GM19035 (cell line): ENCODE results near the gene TXNDC11.

ENCODE experiments used
- ATAC-seq: cut with Tn5 transposase; IDR thresholded peaks from one replicate; pipeline ENCODE4 v1.9.1; 2021; ENCODE audit not compliant: unreplicated experiment

The TXNDC11 gene

DNA sequence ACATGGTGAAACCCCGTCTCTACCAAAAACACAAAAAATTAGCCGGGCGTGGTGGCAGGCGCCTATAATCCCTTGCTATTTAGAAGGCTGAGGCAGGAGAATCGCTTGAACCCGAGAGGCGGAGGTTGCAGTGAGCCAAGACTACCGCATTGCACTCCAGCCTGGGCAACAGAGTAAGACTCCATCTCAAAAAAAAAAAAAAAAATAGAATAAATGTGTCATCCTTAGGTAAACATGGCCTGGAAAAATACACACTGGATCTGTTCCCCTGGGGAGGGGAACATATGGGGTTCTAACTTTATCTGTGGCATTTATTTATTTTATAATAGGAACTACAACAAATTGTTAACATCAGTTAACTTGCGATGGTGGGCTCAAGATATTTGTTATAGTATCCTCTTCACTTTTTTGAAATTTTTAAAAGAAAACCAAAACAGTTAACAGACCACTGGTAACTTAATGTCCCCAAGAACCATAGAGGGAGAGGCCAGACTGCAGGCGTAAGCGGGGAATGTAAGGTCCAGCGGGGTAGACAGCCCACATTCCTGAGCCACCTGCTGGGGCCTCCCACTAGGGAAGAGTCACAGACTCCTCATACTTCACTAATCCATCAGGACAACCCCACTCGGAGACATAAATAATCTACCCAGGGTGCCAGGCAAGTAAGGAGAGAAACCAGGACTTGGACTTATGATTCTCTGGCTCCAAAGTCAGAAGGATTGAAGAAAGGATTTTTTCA is 12.5 kb upstream of the TXNDC11 start:
- no peak for ATAC-seq

DNA sequence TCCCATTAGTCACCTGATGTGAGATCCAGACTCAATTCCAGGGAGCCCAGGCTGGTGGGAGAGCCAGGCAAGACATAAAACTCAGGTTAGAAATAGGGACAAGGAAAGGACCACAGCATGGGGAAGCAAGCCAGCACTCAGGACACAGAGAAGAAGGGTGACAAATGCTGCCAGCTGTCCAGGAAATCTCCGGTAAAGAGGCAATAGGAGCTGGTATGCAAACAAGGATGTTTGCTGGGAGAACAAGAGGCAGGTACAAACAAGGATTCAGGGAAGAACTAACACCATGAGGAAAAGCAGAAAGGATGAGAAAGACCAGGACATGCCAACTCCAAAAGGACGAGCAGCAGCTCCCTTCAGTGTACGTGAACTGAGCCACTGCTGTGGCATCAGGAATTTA is 10.2 kb upstream of the TXNDC11 start:
- no peak for ATAC-seq

DNA sequence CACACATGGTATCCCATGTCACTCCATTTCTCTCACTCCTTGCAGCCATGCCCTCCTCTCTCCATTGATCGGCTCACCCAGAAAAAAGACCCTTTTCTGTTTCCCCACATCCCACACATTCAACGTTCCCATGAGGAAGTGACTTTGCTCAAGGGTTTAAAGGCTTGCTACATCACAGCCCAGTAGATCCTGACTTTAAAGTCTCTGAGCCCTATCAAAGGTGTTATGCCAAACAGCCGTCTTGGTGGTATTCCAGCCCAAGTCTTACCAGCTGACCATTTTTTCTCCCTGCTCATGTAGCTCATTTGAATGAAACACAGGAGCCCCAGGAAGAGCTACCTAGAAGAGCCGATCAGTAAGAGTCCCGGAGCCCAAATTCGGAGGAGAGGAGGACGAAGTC is 7.4 kb upstream of the TXNDC11 start:
- no peak for ATAC-seq

DNA sequence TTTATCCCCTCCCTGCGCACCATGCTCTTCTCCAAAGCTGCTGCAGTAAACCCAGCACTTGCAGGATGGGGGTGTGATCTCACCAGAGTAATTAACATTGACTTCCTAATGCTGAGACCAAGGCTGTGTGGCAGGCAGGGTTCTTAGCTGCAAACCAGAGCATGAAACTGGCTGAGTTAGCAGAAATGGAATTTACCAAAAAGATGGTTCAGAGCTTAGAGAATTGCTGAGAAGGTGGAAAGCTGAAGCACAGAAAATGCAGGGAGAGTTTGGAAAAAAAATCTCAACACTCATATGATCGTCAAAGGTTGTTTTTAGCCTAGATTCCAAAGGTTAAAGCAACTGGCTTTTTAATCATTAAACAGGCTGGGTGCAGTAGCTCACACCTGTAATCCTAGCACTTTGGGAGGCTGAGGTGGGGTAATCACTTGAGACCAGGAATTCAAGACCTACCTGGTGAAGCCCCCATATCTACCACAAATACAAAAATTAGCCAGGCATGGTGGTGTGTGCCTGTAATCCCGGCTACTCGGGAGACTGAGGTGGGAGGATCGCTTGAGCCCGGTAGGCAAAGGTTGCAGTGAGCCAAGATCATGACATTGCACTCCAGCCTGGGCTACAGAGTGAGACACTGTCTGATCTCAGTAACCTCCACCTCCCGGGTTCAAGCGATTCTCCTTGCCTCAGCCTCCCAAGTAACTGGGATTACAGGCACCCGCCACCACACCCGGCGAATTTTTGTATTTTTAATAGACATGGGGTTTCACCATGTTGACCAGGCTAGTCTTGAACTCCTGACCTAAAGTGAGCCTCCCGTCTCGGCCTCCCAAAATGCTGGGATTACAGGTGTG is 6.0 kb upstream of the TXNDC11 start:
- no peak for ATAC-seq

DNA sequence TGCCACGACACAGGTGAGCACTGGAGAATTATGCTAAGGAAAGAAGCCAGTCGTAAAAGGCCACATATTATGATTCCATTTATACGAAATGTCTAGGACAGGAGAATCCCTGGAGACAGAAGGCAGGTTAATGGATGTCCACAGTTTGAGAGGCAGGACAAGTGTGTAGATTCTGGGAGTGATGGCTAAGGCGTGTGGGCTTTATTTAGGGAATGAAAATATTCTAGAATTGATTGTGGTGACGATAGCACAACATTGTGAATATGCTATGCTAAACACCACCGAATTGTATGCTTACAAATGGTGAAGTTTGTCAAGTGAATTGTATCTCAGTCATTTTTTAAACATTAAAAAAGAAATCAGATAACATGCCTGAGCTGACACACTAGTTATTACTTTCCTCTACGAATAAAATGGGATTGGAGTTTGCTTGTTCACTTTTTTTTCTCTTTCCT is 5.3 kb upstream of the TXNDC11 start:
- no peak for ATAC-seq

DNA sequence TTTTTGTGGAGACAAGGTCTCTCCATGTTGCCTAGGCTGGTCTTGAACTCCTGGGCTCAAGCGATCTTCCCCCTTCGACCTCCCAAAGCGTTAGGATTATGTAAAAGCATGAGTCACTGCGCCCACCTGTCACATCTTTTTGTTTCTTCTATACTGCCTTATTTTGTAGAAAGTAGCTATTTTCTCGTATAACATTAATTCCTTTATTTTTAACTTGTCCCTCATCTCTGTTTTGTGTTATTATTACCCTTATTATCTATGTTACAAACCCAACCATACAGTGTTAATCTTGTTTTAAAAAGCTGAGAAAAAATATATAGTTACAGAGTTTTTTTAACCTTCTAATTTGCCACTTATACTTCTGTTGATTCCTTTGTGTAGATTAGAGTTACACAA is 1.4 kb upstream of the TXNDC11 start:
- ATAC-seq: no peak

DNA sequence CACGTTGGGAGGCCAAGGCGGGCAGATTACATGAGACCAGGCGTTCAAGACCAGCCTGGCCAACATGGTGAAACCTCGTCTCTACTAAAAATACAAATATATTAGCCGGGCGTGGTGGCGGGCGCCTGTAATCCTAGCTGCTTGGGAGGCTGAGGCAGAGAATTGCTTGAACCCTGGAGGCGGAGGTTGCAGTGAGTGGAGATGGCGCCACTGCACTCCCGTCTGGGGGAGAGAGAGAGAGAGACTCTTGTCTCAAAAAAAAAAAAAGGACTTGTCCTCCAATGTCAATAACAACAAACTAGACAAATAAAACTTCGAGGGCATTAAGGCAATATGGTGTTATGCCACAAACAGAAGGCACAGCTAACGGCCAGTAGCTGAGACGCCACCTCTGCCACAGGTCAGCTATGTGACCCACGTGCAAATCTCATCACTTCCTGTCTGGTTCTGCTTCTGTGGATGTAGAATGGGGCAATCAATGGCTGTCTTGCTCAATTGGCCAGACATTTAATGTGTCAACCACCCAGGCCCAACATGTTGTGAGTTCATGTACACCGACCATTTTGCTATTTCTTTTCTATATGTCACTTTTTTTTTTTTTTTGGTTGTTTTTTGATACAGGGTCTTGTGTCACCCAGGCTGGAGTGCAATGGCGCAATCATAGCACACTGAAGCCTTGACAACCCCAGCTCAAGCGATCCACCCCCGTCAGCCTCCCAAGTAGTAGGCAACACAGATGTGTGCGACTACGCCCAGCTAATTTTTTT is 834 bp upstream of the TXNDC11 start:
- no peak for ATAC-seq

DNA sequence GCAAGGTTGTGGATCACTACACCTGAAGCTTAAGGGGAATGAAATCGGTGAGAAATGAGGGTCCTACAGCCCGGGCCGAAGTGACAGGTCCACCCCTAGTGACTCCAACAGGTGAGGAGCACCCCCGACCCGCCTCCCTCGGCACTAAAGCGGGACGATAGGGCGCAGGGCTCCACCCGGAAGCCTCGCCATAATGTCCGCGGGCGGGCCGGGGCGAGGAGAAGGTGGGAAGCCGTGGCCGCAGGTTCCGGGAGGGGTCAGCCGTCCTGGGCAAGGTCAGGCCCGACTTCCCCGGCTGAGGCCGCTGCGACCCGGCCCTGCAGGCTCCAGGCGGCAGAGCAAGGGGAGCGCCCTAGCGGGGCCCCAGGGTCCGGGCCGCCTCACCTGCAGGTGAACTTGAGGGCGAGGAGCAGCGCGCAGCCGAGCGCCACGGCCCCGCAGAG is 543 bp downstream of the TXNDC11 start:
- no peak for ATAC-seq

DNA sequence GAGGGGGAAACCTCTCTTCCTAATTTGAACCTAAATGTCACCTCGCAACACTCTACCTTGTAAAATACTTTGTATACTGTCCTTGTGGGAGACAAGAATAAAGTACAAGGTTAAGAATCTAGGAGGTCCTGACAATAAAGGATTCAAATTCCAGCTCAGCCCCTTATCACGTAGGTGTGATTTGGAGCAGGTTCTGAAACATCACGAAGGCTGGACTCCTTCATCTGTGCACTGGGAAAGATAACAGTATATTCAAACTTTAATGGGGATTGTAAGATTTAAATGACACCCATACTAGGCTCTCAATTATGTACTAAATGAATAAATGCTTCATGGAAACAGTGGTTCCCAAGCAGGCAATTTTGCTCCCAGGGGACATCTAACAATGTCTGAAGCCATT is 2.1 kb downstream of the TXNDC11 start:
- ATAC-seq: no peak

DNA sequence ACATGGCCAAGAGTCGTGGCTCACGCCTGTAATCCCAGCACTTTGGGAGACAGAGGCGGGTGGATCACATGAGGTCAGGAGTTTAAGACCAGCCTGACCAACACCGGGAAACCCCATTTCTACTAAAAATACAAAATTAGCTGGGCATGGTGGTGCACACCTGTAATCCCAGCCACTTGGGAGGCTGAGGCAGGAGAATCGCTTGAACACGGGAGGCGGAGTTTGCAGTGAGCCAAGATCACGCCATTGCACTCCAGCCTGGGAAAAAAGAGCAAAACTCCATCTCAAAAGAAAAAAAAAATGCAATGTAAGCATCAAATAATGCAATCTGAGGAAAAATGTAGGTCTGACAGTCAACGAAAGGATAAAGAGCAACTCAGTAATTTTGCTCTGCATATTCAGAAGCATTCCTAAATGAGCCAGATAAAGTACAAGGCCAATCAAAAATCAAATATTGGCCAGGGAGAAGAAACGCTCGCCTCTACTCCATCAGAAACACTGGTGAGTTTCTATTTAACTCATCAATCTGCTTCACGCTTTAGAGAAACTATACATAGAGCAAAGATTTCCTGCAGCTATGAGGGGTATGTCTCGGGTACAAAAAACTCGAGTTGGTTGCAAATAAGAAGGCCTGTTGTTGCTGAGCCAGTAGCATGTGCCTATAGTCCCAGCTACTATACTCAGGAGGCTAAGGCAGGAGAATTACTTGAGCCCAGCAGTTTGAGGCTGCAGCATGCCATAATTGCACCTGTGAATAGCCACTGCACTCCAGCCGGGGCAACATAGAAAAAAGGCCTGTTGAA is 3.7 kb downstream of the TXNDC11 start:
- no peak for ATAC-seq

DNA sequence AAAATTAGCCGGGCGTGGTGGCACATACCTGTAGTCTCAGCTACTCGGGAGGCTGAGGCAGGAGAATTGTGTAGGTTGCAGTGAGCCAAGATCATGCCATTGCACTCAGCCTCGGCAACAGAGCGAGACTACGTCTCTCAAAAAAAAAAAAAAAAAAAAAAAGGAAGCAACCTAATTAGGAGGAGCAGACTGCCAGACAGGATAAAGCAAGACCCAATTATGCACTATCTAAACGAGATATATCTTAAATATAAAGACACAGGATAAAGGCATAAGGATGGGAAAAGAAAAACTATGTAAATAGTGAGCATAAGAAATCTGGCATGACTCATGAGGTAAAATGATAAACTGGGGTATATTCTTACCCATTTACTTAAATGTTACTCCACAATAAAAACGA is 4.9 kb downstream of the TXNDC11 start:
- ATAC-seq: no peak

DNA sequence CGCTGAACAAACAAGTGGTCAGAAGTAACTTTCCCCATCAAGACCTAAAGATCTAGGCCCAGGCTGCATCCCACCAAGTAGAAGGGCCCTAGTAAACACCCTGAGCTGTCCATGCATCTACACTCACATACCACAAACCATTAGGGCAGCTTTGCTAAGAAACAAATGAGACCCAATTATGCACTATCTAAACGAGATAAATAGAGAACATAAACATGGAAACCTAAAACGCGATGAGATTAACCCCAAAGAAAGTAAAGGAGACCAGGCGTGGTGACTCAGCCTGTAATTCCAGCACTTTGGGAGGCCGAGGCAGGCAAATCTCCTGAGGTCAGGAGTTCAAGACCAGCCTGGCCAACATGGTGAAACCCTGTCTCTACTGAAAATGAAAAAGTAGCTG is 5.8 kb downstream of the TXNDC11 start:
- no peak for ATAC-seq

DNA sequence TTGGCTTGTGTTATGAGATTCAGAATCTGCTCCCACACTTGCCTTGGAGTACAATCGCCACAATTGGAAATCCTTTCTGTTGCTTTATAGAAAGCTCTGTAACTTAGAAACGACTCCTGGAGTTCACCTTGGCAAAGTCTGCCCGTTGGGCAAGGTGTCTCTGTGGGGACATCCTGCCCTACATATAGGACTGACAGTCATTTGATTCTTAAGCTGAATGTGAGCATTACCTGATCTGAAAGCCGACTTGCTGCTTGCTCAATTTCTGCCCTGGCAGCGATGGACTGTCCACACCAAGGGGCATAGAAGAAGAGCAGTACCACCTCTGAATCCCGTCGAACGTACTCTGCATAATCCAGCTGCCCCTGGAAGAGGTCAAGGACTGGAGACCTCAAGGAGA is 6.9 kb downstream of the TXNDC11 start:
- ATAC-seq: no peak

DNA sequence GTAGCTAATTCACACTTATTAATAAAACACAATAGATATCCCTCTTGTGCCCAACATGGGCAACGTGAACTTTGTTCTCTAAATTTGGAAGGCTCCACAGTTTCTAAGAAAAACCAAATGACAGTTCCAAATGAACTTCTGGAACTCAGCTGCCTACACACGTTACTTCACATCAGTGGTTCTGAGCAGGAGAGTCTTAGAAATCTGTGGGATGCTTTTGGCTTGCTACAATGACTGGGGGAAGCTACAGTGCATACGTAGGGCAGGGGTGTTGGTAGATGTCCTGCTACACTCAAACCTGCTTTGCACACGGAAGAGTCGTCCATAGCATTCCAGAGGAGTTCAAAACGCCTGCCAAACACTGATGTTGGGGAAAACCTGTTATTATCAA is 8.0 kb downstream of the TXNDC11 start:
- ATAC-seq: no peak

DNA sequence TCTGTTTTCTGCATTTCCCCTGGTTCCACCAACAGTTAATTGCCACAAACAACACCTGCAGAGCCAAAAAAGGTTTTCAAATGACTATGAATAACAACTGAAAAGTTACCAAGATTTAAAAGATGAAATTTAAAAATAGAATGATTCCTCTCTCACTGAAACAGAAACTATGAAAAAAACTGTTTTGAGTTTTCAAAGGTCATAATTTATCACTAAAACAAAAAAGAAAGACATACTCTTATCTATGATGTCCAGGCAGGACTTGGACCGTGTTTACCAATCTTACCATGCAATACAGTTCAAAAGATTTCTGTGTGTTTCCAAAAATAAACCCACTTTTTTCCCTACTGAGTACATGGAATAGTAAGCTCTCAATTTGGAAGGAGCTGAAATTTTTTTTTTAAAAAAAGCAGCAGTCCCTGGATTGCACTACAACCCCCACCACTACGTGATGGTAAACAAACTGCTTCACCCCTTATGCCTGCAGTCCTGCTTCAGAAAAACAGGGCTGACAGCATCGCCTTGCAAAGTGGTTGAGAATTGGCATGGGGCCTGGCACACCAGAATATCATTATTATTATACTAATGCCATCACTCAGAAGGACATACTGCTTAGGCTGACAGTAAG is 8.5 kb downstream of the TXNDC11 start:
- peak; percentile 57 for ATAC-seq

DNA sequence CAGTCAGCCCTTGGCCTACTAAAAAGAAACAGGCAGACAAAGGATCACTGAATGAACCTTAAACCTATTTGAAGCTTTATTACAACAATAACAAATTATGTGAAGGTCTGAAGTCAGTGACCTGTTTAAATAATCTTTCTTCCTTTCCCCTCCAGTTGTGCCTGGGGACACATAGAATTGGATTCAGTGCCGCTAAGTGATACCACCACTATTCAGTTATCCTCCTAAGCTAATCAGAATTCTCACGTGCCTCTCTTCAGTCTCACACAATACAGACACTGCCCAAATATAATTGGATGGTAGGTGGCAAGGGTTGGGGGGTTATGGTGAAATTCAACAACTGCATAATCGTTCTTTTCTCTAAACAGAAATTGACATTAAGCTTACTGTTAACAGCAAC is 11.4 kb downstream of the TXNDC11 start:
- no peak for ATAC-seq

DNA sequence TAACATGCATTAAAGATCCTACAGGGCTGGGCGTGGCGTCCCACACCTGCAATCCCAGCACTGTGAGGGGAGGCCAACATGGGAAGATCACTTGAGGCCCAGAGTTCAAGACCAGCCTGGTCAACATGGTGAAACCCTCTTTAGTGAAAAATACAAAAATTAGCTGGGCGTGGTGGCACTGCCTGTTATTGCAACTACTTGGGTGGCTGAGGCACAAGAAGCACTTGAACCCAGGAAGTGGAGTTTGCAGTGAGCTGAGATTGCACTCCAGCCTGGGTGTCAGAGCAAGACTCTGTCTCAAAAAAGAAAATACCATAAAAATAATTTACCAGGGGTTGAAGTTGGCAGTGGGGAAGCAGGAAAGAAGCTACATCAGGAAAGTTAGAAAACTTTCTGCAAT is 12.9 kb downstream of the TXNDC11 start:
- ATAC-seq: no peak

DNA sequence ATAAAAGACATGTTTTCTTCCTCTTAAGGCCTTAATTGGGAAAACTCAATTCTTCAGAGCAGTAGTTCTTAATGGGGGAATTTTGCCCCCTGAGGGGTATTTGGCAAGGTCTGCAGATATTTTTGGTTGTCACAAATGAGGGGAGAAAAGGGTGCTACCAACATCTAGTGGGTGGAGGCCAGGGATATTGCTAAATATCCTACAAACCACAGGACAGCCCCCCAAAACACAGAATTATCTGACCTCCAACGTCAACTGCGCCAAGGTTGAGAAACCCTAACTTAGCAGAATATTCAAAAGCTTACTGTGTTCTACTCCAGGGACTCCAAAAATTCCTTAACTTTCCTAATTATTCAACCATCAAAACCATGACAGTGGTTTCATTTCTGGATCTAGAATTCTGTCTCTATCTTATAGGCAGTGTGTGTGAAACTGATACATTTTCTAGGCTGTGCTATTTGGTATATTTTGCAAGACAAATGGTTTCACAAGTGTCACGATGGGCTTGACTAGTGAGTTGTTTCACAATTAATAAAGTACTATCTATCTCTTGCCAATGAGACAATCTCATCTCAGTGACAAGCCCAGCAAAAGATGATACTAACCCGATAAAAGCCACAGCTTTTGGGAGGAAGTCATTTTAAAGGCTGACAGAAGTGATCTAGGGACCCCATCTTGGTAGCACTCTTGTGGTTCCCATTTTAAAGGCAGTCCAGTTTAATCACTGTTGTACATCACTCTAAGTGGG is 14.7 kb downstream of the TXNDC11 start:
- no peak for ATAC-seq

DNA sequence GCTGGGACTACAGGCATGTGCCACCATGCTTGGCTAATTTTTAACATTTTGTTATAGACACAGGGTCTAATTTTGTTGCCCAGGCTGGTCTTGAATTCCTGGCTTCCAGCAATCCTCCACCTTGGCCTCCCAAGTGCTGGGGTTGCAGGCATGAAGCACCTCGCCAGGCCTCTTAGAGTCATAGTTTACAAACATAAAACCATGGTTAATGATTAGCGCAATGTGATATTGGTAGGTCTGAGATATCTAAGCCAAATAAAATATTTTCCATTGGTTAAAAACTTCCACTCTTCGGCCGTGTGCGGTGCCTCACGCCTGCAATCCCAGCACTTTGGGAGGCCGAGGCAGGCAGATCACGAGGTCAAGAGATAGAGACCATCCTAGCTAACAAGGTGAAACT is 16.6 kb downstream of the TXNDC11 start:
- ATAC-seq: no peak

DNA sequence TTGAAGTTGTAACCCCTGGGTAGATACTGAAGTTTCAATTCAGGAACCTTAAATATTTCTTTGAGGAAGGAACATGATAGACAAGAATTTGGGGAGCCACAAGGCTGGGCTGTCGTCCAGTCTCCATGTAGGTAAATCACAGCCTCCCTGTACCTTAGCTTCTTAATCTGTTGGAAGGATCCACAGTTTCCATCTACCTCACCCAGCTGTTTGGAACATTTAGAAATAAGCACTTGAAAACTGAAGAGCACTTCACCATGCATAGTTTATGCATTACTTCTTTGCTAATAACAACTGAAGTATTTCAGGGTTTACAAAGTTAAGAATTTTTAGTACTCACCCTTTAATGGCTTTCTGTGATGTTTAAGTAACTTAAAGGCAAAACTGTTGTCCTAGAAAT is 17.2 kb downstream of the TXNDC11 start:
- no peak for ATAC-seq
